OCI-LY3 (cell line): ENCODE results near the gene RPL22L1.
"Not testable (repeated sequence)": the region's sequence is repeated elsewhere in the genome, so short reads cannot be mapped to it uniquely, and the experiment has no call there.

Experiments
- H2AFZ ChIP-seq: fragments of 200-600, 300-600 bp; shearing (Covaris generic); 2 replicates; pipeline ENCODE4 v1.6.0; 2014; ENCODE audit warnings: antibody characterized with exemption, low read depth, low read length
- H3K27ac ChIP-seq: fragments of 200-600, 300-600 bp; sonication (generic); 2 replicates; pipeline ENCODE4 v1.5.1; 2014; ENCODE audit warnings: mild to moderate bottlenecking, low read length, moderate library complexity, mixed read lengths
- H3K27me3 ChIP-seq: fragments of 200-600, 300-600 bp; sonication (generic); 2 replicates; pipeline ENCODE4 v1.6.1; 2014; ENCODE audit warnings: low read depth, low read length, mixed read lengths
- H3K36me3 ChIP-seq: fragments of 200-600, 300-600 bp; sonication (generic); replicated peaks from 2 replicates; pipeline ENCODE3; 2014; ENCODE audit warnings: low read depth, low read length, mixed read lengths
- H3K4me1 ChIP-seq: fragments of 300-600, 200-600 bp; sonication (generic); 2 replicates; pipeline ENCODE4 v1.6.1; 2014; ENCODE audit warnings: low read length, mixed read lengths
- H3K4me2 ChIP-seq: fragments of 200-600, 300-600 bp; sonication (generic); 2 replicates; pipeline ENCODE4 v1.6.1; 2014; ENCODE audit warnings: low read length, mixed read lengths
- H3K4me3 ChIP-seq: fragments of 300-600, 200-600 bp; sonication (generic); 2 replicates; pipeline ENCODE4 v1.5.1; 2014; ENCODE audit warnings: antibody characterized with exemption, mild to moderate bottlenecking, low read length, moderate library complexity
- H3K79me2 ChIP-seq: fragments of 300-600, 200-600 bp; shearing (Covaris generic); 2 replicates; pipeline ENCODE4 v1.6.1; 2014; ENCODE audit warnings: mild to moderate bottlenecking, low read length, mixed read lengths
- H3K9ac ChIP-seq: fragments of 300-600, 200-600 bp; shearing (Covaris generic); 2 replicates; pipeline ENCODE4 v1.6.0; 2014; ENCODE audit warnings: mild to moderate bottlenecking, low read length, moderate library complexity
- H3K9me3 ChIP-seq: fragments of 200-600, 300-600 bp; shearing (Covaris generic); 2 replicates; pipeline ENCODE4 v1.6.1; 2014; ENCODE audit warnings: low read length, mixed read lengths; ENCODE audit not compliant: insufficient read depth
- H4K20me1 ChIP-seq: fragments of 200-600, 300-600 bp; sonication (generic); 2 replicates; pipeline ENCODE4 v1.6.1; 2016; ENCODE audit warnings: low read length, mixed read lengths; ENCODE audit not compliant: insufficient read depth
- CTCF ChIP-seq: fragments of 200-600, 300-600 bp; sonication (generic); IDR thresholded peaks from 2 replicates; pipeline ENCODE4 v1.5.1; 2014; ENCODE audit warnings: antibody characterized with exemption, low read length, low read depth
- EZH2phosphoT487 ChIP-seq: fragments of 200-600 bp; shearing (Covaris generic); IDR thresholded peaks from 2 replicates; pipeline ENCODE4 v1.6.1; 2018; ENCODE audit warnings: antibody characterized with exemption, mixed run types, low read depth

Gene RPL22L1

GRCh38 chr3:170826047-170826446 is 43.9 kb downstream of the RPL22L1 start:
- no peak overlapping the region for H2AFZ ChIP-seq
- H3K4me3 ChIP-seq: no peak overlapping the region
- no peak for TF ChIP-seq EZH2phosphoT487
- no peak for TF ChIP-seq CTCF
- peaks cover 54% of the 10 kb centered on the region for H3K27me3 ChIP-seq
- no peak overlapping the region for H3K4me2 ChIP-seq
- H4K20me1 ChIP-seq: no peaks in the 10 kb centered on the region
- no peak overlapping the region for H3K9ac ChIP-seq
- H3K4me1 ChIP-seq: no peaks in the 10 kb centered on the region
- H3K9me3 ChIP-seq: no peaks in the 10 kb centered on the region
- no peaks in the 10 kb centered on the region for H3K36me3 ChIP-seq
- no peak overlapping the region for H3K27ac ChIP-seq
- H3K79me2 ChIP-seq: no peaks in the 10 kb centered on the region

GRCh38 chr3:170823562-170823961 is 46.4 kb downstream of the RPL22L1 start:
- H3K4me3 ChIP-seq, H3K4me2 ChIP-seq, H4K20me1 ChIP-seq, H3K36me3 ChIP-seq, H3K9me3 ChIP-seq, H3K79me2 ChIP-seq, H3K9ac ChIP-seq, H2AFZ ChIP-seq, H3K4me1 ChIP-seq, H3K27ac ChIP-seq: not testable (repeated sequence)
- peaks cover 34% of the 10 kb centered on the region for H3K27me3 ChIP-seq

- not testable (repeated sequence) for H3K9ac ChIP-seq, H3K27ac ChIP-seq, H3K9me3 ChIP-seq, H3K4me1 ChIP-seq, H2AFZ ChIP-seq, H3K4me2 ChIP-seq, H3K4me3 ChIP-seq, H3K79me2 ChIP-seq, H3K36me3 ChIP-seq, H4K20me1 ChIP-seq
- peaks cover 19% of the 10 kb centered on the region for H3K27me3 ChIP-seq
Observed at GRCh38 chr3:170818325-170818724, 51.7 kb downstream of the RPL22L1 start.

- H3K36me3 ChIP-seq, H4K20me1 ChIP-seq, H2AFZ ChIP-seq, H3K4me1 ChIP-seq, H3K4me2 ChIP-seq, H3K4me3 ChIP-seq, H3K79me2 ChIP-seq, H3K9me3 ChIP-seq, H3K27ac ChIP-seq, H3K9ac ChIP-seq: not testable (repeated sequence)
- peaks cover 20% of the 10 kb centered on the region for H3K27me3 ChIP-seq
Observed at GRCh38 chr3:170817471-170817870, 52.5 kb downstream of the RPL22L1 start.

DNA sequence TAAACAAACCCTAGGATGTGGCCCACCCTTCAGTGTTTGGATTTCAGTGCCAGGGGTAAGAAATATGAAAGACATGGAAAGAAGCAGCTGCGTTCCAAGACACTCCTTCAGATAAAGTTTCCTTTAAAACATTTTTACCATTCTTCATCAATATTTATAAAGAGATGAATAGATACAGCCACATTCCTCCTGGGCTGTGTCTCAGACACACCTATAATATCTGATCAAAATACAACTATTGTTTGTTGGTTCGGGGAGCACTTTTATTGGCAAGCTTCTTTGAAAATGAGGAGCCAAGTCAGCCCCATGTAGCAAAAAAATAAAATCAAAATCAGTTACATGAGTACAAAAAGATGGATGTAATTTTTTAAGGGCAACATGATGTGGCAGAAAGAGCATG is 53.2 kb downstream of the RPL22L1 start:
- Histone ChIP-seq H3K79me2 (no peaks in the 10 kb centered on the region), H2AFZ (no peak overlapping the region), H3K4me3 (no peak overlapping the region), H4K20me1 (no peaks in the 10 kb centered on the region), H3K36me3 (no peaks in the 10 kb centered on the region), H3K9ac (no peak overlapping the region), H3K27ac (no peak overlapping the region), H3K4me1 (peaks cover 9% of the 10 kb centered on the region), H3K27me3 (peaks cover 20% of the 10 kb centered on the region), H3K9me3 (no peaks in the 10 kb centered on the region), H3K4me2 (no peak overlapping the region)
- TF ChIP-seq CTCF: no peak
- TF ChIP-seq EZH2phosphoT487: no peak

- TF ChIP-seq CTCF: no peak
- TF ChIP-seq EZH2phosphoT487: no peak
- no peak overlapping the region for H3K4me3 ChIP-seq
- H3K4me1 ChIP-seq: peaks cover 9% of the 10 kb centered on the region
- H3K27ac ChIP-seq: no peak overlapping the region
- H2AFZ ChIP-seq: no peak overlapping the region
- no peaks in the 10 kb centered on the region for H3K36me3 ChIP-seq
- no peaks in the 10 kb centered on the region for H3K9me3 ChIP-seq
- H4K20me1 ChIP-seq: no peaks in the 10 kb centered on the region
- H3K79me2 ChIP-seq: no peaks in the 10 kb centered on the region
- H3K4me2 ChIP-seq: no peak overlapping the region
- no peak overlapping the region for H3K9ac ChIP-seq
- H3K27me3 ChIP-seq: peaks cover 20% of the 10 kb centered on the region
Observed at GRCh38 chr3:170816341-170816740, 53.7 kb downstream of the RPL22L1 start.
